ENCODE measurements around the gene LPAR1.

DNA sequence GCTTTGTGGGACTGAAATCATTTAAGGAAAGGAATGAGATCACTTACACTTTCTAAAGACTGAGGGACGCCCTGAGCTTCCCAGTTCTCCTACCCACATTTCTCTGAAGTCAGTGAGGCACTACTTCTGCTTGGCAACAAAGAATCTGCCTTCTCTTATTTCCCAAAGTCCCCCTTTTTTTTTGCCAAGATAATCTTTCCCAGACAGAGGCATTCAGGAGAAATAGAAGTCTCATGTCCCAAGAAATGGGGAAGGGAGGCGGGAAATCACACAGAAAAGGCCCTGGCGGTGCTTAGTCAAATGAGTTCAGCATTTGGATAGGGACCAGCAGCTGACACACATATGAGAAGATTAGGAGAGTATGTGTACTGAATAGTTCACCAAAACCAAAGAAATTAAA, 210.0 kb downstream of the LPAR1 start:
- TF ChIP-seq, protein P1, sequence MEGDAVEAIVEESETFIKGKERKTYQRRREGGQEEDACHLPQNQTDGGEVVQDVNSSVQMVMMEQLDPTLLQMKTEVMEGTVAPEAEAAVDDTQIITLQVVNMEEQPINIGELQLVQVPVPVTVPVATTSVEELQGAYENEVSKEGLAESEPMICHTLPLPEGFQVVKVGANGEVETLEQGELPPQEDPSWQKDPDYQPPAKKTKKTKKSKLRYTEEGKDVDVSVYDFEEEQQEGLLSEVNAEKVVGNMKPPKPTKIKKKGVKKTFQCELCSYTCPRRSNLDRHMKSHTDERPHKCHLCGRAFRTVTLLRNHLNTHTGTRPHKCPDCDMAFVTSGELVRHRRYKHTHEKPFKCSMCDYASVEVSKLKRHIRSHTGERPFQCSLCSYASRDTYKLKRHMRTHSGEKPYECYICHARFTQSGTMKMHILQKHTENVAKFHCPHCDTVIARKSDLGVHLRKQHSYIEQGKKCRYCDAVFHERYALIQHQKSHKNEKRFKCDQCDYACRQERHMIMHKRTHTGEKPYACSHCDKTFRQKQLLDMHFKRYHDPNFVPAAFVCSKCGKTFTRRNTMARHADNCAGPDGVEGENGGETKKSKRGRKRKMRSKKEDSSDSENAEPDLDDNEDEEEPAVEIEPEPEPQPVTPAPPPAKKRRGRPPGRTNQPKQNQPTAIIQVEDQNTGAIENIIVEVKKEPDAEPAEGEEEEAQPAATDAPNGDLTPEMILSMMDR (IDR thresholded peaks at IDR 0.05) = no peak
- no peak for TF ChIP-seq EP300 (IDR thresholded peaks at IDR 0.05)
